Hepatocyte (in vitro differentiated cells): ENCODE measurements around the gene XPNPEP2.

ENCODE experiments used
- EZH2 ChIP-seq: fragments of 200-600 bp; sonication (generic); IDR thresholded peaks from 2 replicates; pipeline ENCODE4 v1.6.1; 2016; ENCODE audit warnings: antibody characterized with exemption, mild to moderate bottlenecking, borderline replicate concordance
- TF ChIP-seq, protein P1 (sequence below): fragments of 200-600 bp; sonication (generic); IDR thresholded peaks from 2 replicates; pipeline ENCODE4 v1.5.1; 2016; ENCODE audit warnings: antibody characterized with exemption, mild to moderate bottlenecking; ENCODE audit not compliant: poor library complexity

DNA sequence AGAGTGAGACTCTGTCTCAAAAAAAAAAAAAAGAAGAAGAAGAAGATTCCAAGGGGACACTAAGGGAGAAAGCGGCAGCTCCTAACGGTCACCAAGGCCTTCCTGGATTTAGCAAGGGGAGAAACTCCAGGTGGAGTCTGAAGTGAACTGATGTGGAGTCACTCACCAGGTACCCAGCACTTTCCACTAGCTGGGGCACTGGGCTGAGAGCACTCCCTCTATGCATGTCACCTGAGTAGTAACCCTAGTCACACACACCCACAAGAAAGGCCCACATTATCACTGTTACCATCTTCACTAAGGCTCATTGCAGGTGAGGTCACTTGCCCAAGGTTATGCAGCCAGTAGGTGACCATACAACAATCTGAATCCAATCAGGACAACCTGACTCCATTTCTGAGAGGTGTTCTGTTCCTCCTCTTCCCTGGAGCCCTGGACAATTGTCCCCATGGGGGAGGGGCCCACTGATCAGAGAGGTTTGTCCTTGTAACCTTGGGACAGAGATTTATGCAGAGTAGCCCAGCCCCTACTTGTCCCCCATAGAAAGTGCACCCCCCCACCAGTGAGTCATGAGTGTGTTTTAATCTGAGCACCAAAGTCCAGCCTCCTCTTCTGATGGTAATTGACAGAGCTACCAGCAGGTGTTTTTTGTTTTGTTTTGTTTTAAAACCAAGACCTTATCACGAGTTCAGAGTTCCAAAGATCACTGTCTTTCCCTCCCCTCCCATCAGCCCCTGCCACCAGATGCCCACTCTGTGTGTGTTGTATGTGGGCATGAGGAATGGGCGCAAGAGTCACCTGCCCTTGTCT is 35.1 kb downstream of the XPNPEP2 start:
- TF ChIP-seq, protein P1, sequence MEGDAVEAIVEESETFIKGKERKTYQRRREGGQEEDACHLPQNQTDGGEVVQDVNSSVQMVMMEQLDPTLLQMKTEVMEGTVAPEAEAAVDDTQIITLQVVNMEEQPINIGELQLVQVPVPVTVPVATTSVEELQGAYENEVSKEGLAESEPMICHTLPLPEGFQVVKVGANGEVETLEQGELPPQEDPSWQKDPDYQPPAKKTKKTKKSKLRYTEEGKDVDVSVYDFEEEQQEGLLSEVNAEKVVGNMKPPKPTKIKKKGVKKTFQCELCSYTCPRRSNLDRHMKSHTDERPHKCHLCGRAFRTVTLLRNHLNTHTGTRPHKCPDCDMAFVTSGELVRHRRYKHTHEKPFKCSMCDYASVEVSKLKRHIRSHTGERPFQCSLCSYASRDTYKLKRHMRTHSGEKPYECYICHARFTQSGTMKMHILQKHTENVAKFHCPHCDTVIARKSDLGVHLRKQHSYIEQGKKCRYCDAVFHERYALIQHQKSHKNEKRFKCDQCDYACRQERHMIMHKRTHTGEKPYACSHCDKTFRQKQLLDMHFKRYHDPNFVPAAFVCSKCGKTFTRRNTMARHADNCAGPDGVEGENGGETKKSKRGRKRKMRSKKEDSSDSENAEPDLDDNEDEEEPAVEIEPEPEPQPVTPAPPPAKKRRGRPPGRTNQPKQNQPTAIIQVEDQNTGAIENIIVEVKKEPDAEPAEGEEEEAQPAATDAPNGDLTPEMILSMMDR = no peak
- TF ChIP-seq EZH2 = no peak
